ENCODE results near the gene CTTN. TPM values are rescaled to one million over a fixed set of nuclear protein-coding genes. Genes with fewer than 3 reads are reported as not detected.

The CTTN gene
- total and polyA plus RNA-seq, 2 of the 13 experiments (the other 11 are each of a cell fraction or from before 2014, with no cell fraction given) = 84.4 to 114 TPM

DNA sequence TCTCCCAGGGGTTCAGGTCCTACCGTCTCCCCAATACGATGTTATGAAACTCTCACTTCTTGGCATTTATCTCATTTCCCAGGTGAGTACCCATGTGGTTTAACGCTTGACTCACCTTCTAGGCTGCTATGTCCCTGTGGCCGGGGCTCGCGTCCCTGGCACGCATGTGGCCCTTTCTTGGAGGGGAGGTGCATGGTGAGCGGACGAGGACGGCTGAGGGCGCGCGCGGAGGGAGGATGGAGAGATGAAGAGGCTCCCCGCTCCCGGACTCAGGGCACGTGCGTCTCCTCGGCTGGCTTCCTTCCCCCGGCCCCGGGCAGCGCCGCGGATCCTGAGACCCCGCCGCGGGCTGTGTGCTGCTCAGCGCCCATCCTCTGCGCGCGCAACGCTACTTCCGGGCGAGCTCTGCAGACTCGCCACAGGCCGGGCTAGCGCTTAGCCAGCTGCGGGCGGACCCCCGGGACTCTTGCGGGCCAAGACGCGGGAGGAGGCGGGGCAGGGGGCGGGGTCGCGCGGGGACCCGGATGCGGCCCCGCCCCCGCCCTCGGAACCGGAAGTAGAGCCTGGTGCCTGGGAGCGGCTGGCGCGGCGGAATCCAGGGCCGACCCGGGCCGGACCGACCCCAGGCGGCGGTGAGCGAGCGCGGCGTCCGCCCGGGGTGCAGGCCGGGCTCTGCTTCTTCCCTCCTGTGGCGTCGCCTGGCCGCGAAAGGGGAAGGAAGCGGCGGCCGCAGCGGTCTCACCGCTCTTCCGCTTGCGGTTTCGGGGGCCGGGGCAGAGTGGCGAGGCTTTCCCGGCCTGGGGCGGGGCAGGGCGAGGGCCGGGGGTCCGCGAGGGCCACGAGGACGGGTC is at the start of gene CTTN (continued):
- TF ChIP-seq, protein P1, sequence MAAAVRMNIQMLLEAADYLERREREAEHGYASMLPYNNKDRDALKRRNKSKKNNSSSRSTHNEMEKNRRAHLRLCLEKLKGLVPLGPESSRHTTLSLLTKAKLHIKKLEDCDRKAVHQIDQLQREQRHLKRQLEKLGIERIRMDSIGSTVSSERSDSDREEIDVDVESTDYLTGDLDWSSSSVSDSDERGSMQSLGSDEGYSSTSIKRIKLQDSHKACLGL (CRISPR knock-in tag; IDR thresholded peaks at IDR 0.05) = peak; percentile 93
- TF ChIP-seq, protein P2, sequence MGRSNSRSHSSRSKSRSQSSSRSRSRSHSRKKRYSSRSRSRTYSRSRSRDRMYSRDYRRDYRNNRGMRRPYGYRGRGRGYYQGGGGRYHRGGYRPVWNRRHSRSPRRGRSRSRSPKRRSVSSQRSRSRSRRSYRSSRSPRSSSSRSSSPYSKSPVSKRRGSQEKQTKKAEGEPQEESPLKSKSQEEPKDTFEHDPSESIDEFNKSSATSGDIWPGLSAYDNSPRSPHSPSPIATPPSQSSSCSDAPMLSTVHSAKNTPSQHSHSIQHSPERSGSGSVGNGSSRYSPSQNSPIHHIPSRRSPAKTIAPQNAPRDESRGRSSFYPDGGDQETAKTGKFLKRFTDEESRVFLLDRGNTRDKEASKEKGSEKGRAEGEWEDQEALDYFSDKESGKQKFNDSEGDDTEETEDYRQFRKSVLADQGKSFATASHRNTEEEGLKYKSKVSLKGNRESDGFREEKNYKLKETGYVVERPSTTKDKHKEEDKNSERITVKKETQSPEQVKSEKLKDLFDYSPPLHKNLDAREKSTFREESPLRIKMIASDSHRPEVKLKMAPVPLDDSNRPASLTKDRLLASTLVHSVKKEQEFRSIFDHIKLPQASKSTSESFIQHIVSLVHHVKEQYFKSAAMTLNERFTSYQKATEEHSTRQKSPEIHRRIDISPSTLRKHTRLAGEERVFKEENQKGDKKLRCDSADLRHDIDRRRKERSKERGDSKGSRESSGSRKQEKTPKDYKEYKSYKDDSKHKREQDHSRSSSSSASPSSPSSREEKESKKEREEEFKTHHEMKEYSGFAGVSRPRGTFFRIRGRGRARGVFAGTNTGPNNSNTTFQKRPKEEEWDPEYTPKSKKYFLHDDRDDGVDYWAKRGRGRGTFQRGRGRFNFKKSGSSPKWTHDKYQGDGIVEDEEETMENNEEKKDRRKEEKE (IDR thresholded peaks at IDR 0.05) = no peak
- TF ChIP-seq ETV6 (CRISPR knock-in tag; conservative IDR thresholded peaks at IDR 0.05) = no peak
- TF ChIP-seq ATAD3A (CRISPR knock-in tag; IDR thresholded peaks at IDR 0.05) = no peak
- no peak for TF ChIP-seq ZIK1 (CRISPR knock-in tag; IDR thresholded peaks at IDR 0.05; ENCODE audit: borderline replicate concordance, low read depth)
- TF ChIP-seq, protein P3, sequence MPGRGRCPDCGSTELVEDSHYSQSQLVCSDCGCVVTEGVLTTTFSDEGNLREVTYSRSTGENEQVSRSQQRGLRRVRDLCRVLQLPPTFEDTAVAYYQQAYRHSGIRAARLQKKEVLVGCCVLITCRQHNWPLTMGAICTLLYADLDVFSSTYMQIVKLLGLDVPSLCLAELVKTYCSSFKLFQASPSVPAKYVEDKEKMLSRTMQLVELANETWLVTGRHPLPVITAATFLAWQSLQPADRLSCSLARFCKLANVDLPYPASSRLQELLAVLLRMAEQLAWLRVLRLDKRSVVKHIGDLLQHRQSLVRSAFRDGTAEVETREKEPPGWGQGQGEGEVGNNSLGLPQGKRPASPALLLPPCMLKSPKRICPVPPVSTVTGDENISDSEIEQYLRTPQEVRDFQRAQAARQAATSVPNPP (CRISPR knock-in tag; IDR thresholded peaks at IDR 0.05) = no peak
- no peak for TF ChIP-seq EP300 (IDR thresholded peaks at IDR 0.05; ENCODE audit: low read depth in 2 of 2, low read length in 2 of 2)
- peak; percentile 11; the same call in 1 of the 2 replicates for TF ChIP-seq EP300 (CRISPR knock-in tag; IDR thresholded peaks at IDR 0.05; ENCODE audit: borderline replicate concordance)
- TF ChIP-seq KDM5A (IDR thresholded peaks at IDR 0.05; ENCODE audit: borderline replicate concordance, low read length) = peak; percentile 41; the same call in 1 of the 2 replicates
- no peak for TF ChIP-seq RORA (CRISPR knock-in tag; IDR thresholded peaks at IDR 0.05)
- TF ChIP-seq FOSL1 (CRISPR knock-in tag; IDR thresholded peaks at IDR 0.05; ENCODE audit: borderline replicate concordance) = 0 out of 2 replicates have a peak, but pooled peaks have one; percentile 22
- 0 out of 2 replicates have a peak, but pooled peaks have one; percentile 42 for TF ChIP-seq ARID2 (CRISPR knock-in tag; IDR thresholded peaks at IDR 0.05; ENCODE audit: borderline replicate concordance)
- TF ChIP-seq, protein P4, sequence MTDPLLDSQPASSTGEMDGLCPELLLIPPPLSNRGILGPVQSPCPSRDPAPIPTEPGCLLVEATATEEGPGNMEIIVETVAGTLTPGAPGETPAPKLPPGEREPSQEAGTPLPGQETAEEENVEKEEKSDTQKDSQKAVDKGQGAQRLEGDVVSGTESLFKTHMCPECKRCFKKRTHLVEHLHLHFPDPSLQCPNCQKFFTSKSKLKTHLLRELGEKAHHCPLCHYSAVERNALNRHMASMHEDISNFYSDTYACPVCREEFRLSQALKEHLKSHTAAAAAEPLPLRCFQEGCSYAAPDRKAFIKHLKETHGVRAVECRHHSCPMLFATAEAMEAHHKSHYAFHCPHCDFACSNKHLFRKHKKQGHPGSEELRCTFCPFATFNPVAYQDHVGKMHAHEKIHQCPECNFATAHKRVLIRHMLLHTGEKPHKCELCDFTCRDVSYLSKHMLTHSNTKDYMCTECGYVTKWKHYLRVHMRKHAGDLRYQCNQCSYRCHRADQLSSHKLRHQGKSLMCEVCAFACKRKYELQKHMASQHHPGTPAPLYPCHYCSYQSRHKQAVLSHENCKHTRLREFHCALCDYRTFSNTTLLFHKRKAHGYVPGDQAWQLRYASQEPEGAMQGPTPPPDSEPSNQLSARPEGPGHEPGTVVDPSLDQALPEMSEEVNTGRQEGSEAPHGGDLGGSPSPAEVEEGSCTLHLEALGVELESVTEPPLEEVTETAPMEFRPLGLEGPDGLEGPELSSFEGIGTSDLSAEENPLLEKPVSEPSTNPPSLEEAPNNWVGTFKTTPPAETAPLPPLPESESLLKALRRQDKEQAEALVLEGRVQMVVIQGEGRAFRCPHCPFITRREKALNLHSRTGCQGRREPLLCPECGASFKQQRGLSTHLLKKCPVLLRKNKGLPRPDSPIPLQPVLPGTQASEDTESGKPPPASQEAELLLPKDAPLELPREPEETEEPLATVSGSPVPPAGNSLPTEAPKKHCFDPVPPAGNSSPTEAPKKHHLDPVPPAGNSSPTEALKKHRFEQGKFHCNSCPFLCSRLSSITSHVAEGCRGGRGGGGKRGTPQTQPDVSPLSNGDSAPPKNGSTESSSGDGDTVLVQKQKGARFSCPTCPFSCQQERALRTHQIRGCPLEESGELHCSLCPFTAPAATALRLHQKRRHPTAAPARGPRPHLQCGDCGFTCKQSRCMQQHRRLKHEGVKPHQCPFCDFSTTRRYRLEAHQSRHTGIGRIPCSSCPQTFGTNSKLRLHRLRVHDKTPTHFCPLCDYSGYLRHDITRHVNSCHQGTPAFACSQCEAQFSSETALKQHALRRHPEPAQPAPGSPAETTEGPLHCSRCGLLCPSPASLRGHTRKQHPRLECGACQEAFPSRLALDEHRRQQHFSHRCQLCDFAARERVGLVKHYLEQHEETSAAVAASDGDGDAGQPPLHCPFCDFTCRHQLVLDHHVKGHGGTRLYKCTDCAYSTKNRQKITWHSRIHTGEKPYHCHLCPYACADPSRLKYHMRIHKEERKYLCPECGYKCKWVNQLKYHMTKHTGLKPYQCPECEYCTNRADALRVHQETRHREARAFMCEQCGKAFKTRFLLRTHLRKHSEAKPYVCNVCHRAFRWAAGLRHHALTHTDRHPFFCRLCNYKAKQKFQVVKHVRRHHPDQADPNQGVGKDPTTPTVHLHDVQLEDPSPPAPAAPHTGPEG (CRISPR knock-in tag; IDR thresholded peaks at IDR 0.05) = peak; percentile 35; the same call in 1 of the 2 replicates
- peak; percentile 80 for TF ChIP-seq ZNF230 (CRISPR knock-in tag; IDR thresholded peaks at IDR 0.05)
- TF ChIP-seq POLR2G (IDR thresholded peaks at IDR 0.05; ENCODE audit: low read depth, low read length) = peak; percentile 86
- no peak for TF ChIP-seq ZNF124 (CRISPR knock-in tag; IDR thresholded peaks at IDR 0.05)

Measured in HepG2 (cell line).